Neural cell (in vitro differentiated cells): ENCODE measurements around the gene GABPB2.

ENCODE experiments used
- EP300 ChIP-seq: fragments of 450-650 bp; conservative IDR thresholded peaks from 2 replicates; pipeline ENCODE4 v1.6.1; 2014; ENCODE audit warnings: antibody characterized with exemption, mild to moderate bottlenecking, moderate library complexity; ENCODE audit not compliant: poor library complexity, severe bottlenecking
- EZH2 ChIP-seq: fragments of 200-600, 300-800 bp; shearing (Covaris generic), sonication (generic); IDR thresholded peaks from 2 replicates; pipeline ENCODE4 v1.6.1; 2014; ENCODE audit warnings: antibody characterized with exemption, low read length, borderline replicate concordance, mild to moderate bottlenecking; ENCODE audit not compliant: insufficient read depth, poor library complexity, severe bottlenecking
- MXI1 ChIP-seq: fragments of 450-650 bp; conservative IDR thresholded peaks from 2 replicates; pipeline ENCODE4 v1.6.1; 2014; ENCODE audit warnings: antibody characterized with exemption, mild to moderate bottlenecking; ENCODE audit not compliant: poor library complexity, severe bottlenecking
- POLR2AphosphoS5 ChIP-seq: IDR thresholded peaks from 2 replicates; pipeline ENCODE4 v1.6.1; 2012
- RAD21 ChIP-seq: fragments of 450-650 bp; conservative IDR thresholded peaks from 2 replicates; pipeline ENCODE4 v1.6.1; 2014; ENCODE audit warnings: antibody characterized with exemption, mild to moderate bottlenecking, moderate library complexity
- REST ChIP-seq: IDR thresholded peaks from 2 replicates; pipeline ENCODE4 v1.6.1; 2012; ENCODE audit warnings: borderline replicate concordance
- TAF1 ChIP-seq: IDR thresholded peaks from 2 replicates; pipeline ENCODE4 v1.6.1; 2012; ENCODE audit warnings: low read depth
- TF ChIP-seq, protein P1 (sequence below): fragments of 450-650 bp; IDR thresholded peaks from 2 replicates; pipeline ENCODE4 v1.5.1; 2014; ENCODE audit warnings: antibody characterized with exemption, mild to moderate bottlenecking, moderate library complexity; ENCODE audit not compliant: poor library complexity, severe bottlenecking

DNA sequence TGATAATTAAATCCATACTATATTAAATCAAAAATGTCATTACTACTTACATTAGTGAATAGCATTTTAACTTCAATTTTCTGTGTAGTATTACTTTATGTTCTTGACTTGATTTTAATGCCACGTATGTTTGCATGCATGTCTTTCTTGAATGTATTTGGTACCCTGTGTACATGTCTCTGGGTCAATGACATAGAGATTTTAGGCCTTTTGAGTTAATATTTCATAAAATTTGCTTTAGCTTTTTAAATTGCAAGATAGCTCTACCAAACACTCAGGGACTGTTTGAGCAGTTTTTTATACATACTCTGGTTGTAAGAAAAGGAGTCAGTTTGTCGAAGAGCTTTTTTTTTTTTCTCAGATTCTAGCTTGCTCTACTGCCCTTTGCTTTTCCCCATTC is 8.9 kb upstream of the GABPB2 start:
- TF ChIP-seq EP300 (no peak), REST (no peak), RAD21 (no peak), TAF1 (no peak), MXI1 (no peak), POLR2AphosphoS5 (no peak), EZH2 (no peak)
- TF ChIP-seq, protein P1, sequence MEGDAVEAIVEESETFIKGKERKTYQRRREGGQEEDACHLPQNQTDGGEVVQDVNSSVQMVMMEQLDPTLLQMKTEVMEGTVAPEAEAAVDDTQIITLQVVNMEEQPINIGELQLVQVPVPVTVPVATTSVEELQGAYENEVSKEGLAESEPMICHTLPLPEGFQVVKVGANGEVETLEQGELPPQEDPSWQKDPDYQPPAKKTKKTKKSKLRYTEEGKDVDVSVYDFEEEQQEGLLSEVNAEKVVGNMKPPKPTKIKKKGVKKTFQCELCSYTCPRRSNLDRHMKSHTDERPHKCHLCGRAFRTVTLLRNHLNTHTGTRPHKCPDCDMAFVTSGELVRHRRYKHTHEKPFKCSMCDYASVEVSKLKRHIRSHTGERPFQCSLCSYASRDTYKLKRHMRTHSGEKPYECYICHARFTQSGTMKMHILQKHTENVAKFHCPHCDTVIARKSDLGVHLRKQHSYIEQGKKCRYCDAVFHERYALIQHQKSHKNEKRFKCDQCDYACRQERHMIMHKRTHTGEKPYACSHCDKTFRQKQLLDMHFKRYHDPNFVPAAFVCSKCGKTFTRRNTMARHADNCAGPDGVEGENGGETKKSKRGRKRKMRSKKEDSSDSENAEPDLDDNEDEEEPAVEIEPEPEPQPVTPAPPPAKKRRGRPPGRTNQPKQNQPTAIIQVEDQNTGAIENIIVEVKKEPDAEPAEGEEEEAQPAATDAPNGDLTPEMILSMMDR: no peak
